ENCODE data around the gene GNAI3. TPM values are rescaled to one million over a fixed set of nuclear protein-coding genes. Genes with fewer than 3 reads are reported as not detected.

Gene GNAI3
- total and polyA plus RNA-seq, 2 of the 13 experiments (the other 11 are each of a cell fraction or from before 2014, with no cell fraction given): 4.3 to 9.0 TPM

DNA sequence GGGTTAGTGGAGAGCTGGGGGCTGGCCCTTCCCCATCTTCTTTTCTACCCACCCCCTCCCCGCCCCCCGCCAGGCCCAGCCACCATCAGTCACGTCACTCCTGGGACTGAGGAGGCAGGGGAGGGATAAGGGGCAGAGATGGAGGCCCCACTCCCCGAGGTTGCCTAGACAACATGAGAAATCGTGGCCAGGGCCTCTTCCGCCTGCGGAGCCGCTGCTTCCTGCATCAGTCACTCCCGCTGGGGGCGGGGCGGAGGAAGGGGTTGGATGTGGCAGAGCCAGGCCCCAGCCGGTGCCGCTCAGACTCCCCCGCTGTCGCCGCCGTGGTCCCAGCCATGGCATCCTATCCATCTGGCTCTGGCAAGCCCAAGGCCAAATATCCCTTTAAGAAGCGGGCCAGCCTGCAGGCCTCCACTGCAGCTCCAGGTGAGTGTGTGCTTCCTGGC, 72.4 kb downstream of the GNAI3 start (continued):
- TF ChIP-seq POGZ (CRISPR knock-in tag; IDR thresholded peaks at IDR 0.05) (no peak), ZNF33B (CRISPR knock-in tag; IDR thresholded peaks at IDR 0.05) (no peak), ZNF841 (CRISPR knock-in tag; IDR thresholded peaks at IDR 0.05; ENCODE audit: borderline replicate concordance) (no peak), ZNF317 (CRISPR knock-in tag; IDR thresholded peaks at IDR 0.05) (no peak), ZNF816 (CRISPR knock-in tag; IDR thresholded peaks at IDR 0.05; ENCODE audit: borderline replicate concordance) (0 out of 2 replicates have a peak, but pooled peaks have one; percentile 78), YEATS2 (CRISPR knock-in tag; IDR thresholded peaks at IDR 0.05; ENCODE audit: borderline replicate concordance) (0 out of 2 replicates have a peak, but pooled peaks have one; percentile 26), FOXP4 (CRISPR knock-in tag; IDR thresholded peaks at IDR 0.05) (0 out of 2 replicates have a peak, but pooled peaks have one; percentile 22), TGIF2 (CRISPR knock-in tag; IDR thresholded peaks at IDR 0.05) (peak; percentile 22; the same call in 1 of the 2 replicates), ZNF687 (CRISPR knock-in tag; IDR thresholded peaks at IDR 0.05) (peak; percentile 62; the same call in 1 of the 2 replicates), ETV5 (CRISPR knock-in tag; IDR thresholded peaks at IDR 0.05; ENCODE audit: borderline replicate concordance) (peak; percentile 77)
- TF ChIP-seq, protein P1, sequence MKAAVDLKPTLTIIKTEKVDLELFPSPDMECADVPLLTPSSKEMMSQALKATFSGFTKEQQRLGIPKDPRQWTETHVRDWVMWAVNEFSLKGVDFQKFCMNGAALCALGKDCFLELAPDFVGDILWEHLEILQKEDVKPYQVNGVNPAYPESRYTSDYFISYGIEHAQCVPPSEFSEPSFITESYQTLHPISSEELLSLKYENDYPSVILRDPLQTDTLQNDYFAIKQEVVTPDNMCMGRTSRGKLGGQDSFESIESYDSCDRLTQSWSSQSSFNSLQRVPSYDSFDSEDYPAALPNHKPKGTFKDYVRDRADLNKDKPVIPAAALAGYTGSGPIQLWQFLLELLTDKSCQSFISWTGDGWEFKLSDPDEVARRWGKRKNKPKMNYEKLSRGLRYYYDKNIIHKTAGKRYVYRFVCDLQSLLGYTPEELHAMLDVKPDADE (CRISPR knock-in tag; IDR thresholded peaks at IDR 0.05): no peak
- TF ChIP-seq, protein P2, sequence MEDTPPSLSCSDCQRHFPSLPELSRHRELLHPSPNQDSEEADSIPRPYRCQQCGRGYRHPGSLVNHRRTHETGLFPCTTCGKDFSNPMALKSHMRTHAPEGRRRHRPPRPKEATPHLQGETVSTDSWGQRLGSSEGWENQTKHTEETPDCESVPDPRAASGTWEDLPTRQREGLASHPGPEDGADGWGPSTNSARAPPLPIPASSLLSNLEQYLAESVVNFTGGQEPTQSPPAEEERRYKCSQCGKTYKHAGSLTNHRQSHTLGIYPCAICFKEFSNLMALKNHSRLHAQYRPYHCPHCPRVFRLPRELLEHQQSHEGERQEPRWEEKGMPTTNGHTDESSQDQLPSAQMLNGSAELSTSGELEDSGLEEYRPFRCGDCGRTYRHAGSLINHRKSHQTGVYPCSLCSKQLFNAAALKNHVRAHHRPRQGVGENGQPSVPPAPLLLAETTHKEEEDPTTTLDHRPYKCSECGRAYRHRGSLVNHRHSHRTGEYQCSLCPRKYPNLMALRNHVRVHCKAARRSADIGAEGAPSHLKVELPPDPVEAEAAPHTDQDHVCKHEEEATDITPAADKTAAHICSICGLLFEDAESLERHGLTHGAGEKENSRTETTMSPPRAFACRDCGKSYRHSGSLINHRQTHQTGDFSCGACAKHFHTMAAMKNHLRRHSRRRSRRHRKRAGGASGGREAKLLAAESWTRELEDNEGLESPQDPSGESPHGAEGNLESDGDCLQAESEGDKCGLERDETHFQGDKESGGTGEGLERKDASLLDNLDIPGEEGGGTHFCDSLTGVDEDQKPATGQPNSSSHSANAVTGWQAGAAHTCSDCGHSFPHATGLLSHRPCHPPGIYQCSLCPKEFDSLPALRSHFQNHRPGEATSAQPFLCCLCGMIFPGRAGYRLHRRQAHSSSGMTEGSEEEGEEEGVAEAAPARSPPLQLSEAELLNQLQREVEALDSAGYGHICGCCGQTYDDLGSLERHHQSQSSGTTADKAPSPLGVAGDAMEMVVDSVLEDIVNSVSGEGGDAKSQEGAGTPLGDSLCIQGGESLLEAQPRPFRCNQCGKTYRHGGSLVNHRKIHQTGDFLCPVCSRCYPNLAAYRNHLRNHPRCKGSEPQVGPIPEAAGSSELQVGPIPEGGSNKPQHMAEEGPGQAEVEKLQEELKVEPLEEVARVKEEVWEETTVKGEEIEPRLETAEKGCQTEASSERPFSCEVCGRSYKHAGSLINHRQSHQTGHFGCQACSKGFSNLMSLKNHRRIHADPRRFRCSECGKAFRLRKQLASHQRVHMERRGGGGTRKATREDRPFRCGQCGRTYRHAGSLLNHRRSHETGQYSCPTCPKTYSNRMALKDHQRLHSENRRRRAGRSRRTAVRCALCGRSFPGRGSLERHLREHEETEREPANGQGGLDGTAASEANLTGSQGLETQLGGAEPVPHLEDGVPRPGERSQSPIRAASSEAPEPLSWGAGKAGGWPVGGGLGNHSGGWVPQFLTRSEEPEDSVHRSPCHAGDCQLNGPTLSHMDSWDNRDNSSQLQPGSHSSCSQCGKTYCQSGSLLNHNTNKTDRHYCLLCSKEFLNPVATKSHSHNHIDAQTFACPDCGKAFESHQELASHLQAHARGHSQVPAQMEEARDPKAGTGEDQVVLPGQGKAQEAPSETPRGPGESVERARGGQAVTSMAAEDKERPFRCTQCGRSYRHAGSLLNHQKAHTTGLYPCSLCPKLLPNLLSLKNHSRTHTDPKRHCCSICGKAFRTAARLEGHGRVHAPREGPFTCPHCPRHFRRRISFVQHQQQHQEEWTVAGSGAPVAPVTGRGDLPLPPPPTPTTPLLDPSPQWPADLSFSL (CRISPR knock-in tag; IDR thresholded peaks at IDR 0.05): no peak
- TF ChIP-seq, protein P3, sequence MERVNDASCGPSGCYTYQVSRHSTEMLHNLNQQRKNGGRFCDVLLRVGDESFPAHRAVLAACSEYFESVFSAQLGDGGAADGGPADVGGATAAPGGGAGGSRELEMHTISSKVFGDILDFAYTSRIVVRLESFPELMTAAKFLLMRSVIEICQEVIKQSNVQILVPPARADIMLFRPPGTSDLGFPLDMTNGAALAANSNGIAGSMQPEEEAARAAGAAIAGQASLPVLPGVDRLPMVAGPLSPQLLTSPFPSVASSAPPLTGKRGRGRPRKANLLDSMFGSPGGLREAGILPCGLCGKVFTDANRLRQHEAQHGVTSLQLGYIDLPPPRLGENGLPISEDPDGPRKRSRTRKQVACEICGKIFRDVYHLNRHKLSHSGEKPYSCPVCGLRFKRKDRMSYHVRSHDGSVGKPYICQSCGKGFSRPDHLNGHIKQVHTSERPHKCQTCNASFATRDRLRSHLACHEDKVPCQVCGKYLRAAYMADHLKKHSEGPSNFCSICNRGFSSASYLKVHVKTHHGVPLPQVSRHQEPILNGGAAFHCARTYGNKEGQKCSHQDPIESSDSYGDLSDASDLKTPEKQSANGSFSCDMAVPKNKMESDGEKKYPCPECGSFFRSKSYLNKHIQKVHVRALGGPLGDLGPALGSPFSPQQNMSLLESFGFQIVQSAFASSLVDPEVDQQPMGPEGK (CRISPR knock-in tag; IDR thresholded peaks at IDR 0.05): peak; percentile 44; the same call in 1 of the 2 replicates
